Colonic mucosa (tissue), 4 donors: ENCODE measurements around the gene CYP2C8. TPM values are rescaled to one million over a fixed set of nuclear protein-coding genes. Genes with fewer than 3 reads are reported as not detected.
"Not testable (repeated sequence)": the region's sequence is repeated elsewhere in the genome, so short reads cannot be mapped to it uniquely, and the experiment has no call there.

Experiments used
- DNase-seq: peaks from one replicate; pipeline ENCODE4 v3.0.0-alpha.2; 2020
- H3K27ac ChIP-seq: fragments of 200-600 bp; one replicate; pipeline ENCODE4 v1.8.0; 2021
- H3K27me3 ChIP-seq: fragments of 200-600 bp; one replicate; pipeline ENCODE4 v1.8.0; 2021
- H3K36me3 ChIP-seq: fragments of 200-600 bp; one replicate; pipeline ENCODE4 v1.8.0; 2021
- H3K4me1 ChIP-seq: fragments of 200-600 bp; one replicate; pipeline ENCODE4 v1.8.0; 2021; ENCODE audit warnings: mild to moderate bottlenecking
- H3K4me3 ChIP-seq: fragments of 200-600 bp; one replicate; pipeline ENCODE4 v1.8.0; 2021
- H3K9ac ChIP-seq, 2 donors: one replicate each; pipeline ENCODE4 v1.7.0; 2013; ENCODE audit warnings: control low read depth in 2 of 2, low read depth in 2 of 2, low read length in 2 of 2
- H3K9me3 ChIP-seq: fragments of 200-600 bp; one replicate; pipeline ENCODE4 v1.8.0; 2021
- intact Hi-C: fragments of 100-400 bp; cut with DNase I; formaldehyde crosslinking; loops from one replicate; pipeline ENCODE4 v1.14.1; 2022
- total RNA-seq, 2 donors: library from RNA; stranded (reverse); fragmentation: NEBNext Ultra II Directional in 1 of 2; extraction: Animal tissue kit (Norgen Biotek cat#: 25700) in 1 of 2; gene quantifications; one replicate each; pipeline ENCODE4 v1.2.1, GENCODE V29; 2021
- TF ChIP-seq, protein P1 (sequence below): fragments of 200-600 bp; IDR thresholded peaks from one replicate; pipeline ENCODE4 v1.8.0; 2022; ENCODE audit warnings: antibody characterized with exemption, mild to moderate bottlenecking
- donor health status: healthy.
- donor health status: DM: no; HTN: no; CAD: no.
- donor health status: DM: no; HTN: no; CAD: no.

The CYP2C8 gene
- total RNA-seq, result 1 to 10 TPM in 1 of 2 donors, under 1 TPM in 1; 0.56 to 1.2 TPM

DNA sequence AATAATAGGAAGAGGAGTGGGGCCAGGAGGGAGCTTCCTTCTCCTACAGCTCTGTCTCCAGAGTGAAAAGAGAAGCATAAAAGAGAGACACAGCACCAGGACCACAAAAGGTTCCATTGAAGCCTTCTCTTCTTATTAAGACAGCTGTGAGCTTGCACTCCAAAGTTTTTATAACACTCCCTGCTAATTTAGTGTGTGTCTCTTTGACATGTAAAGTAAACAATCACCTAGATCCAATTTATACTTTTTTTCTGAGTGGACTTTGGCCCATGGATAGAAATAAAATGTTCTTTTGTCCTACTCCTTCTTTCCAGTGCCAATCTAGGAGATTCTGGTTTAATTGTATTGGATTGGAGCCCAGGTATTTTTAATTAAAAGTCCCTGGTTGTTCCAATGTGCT lies at the start of gene CYP2C8:
Gene CYP2C8, minus strand, starts transcription at position 212 of the 400 bp plus-strand sequence. Its CDS starts 95 bp downstream, at position 117.
- Histone ChIP-seq H3K36me3 (no peaks in the 10 kb centered on the region), H3K4me3 (no peak within 1 kb of the TSS), H3K27ac (no peak within 1 kb of the TSS), H3K27me3 (no peaks in the 10 kb centered on the region), H3K9me3 (no peaks in the 10 kb centered on the region), H3K9ac (no peak within 1 kb of the TSS), H3K4me1 (no peaks in the 10 kb centered on the region)
- intact Hi-C loops, result no loop called here
- TF ChIP-seq, protein P1, sequence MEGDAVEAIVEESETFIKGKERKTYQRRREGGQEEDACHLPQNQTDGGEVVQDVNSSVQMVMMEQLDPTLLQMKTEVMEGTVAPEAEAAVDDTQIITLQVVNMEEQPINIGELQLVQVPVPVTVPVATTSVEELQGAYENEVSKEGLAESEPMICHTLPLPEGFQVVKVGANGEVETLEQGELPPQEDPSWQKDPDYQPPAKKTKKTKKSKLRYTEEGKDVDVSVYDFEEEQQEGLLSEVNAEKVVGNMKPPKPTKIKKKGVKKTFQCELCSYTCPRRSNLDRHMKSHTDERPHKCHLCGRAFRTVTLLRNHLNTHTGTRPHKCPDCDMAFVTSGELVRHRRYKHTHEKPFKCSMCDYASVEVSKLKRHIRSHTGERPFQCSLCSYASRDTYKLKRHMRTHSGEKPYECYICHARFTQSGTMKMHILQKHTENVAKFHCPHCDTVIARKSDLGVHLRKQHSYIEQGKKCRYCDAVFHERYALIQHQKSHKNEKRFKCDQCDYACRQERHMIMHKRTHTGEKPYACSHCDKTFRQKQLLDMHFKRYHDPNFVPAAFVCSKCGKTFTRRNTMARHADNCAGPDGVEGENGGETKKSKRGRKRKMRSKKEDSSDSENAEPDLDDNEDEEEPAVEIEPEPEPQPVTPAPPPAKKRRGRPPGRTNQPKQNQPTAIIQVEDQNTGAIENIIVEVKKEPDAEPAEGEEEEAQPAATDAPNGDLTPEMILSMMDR, result no peak
- no peak for DNase-seq

DNA sequence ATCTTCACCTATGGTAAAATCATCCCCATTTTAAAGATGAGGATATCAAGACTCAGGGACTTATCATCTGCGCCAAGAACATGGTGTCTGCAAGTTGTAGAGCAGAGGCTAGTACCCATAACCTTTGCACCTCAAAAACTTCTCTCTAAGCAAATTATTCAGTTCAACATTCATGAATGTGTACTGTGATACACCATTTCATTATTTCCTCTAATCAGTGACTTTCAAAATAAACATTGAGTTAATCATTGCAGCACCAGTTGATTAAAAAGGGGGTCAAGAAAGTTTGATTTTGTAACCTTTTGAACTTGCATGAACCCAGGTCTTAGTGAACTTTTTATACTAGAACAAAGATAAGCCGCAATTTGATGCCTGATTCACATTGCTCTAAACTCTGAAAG lies 47.6 kb upstream of the CYP2C8 start:
- DNase-seq, result no peak
- no peaks in the 10 kb centered on the region for H3K4me1 ChIP-seq

DNA sequence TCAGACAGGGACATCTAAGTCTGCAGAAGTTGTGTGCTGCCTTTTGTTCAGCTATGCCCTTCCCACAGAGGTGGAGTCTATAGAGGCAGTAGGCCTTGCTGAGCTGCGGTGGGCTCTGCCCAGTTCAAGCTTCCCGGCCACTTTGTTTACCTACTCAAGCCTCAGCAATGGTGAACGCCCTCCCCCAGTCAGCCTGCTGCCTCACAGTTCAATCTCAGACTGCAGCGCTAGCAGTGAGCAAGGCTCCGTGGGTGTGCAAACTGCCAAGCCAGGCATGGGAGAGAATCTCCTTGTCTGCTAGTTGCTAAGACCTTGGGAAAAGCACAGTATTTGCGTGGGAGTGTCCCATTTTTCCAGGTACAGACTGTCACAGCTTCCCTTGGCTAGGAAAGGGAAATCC lies 41.5 kb upstream of the CYP2C8 start:
- H3K9me3 ChIP-seq, DNase-seq, H3K4me3 ChIP-seq, H3K27me3 ChIP-seq, H3K27ac ChIP-seq, H3K9ac ChIP-seq, H3K36me3 ChIP-seq, intact Hi-C loops, H3K4me1 ChIP-seq: not testable (repeated sequence)

More for the DNA sequence above, 47.6 kb upstream of the CYP2C8 start:
- Histone ChIP-seq H3K36me3 (no peaks in the 10 kb centered on the region), H3K9ac (no peak overlapping the region), H3K27me3 (no peaks in the 10 kb centered on the region), H3K4me3 (no peak overlapping the region), H3K9me3 (no peaks in the 10 kb centered on the region), H3K27ac (no peak overlapping the region)
- TF ChIP-seq, protein P1, result no peak
- intact Hi-C loops, result no loop called here

DNA sequence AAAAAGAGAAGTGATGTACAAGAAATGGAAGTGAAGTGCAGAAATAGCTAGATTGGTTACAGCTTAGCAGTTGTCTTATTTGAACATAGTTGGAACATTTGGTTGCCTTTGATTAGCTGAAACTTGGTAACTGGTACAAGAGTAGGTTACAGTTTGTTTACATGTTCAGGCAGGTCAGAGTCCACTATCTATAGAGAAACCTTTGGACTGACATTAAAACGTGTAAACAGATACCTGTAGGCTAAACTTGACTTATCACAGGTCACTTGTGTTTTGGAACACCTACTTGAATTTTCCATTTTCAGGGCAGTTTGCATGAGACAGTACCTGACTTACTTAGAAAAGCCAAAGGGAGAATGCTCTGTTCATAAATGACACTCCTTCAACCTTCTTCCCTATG lies 28.5 kb upstream of the CYP2C8 start:
- intact Hi-C loops, result no loop called here
- Histone ChIP-seq H3K9me3 (no peaks in the 10 kb centered on the region), H3K4me1 (no peaks in the 10 kb centered on the region), H3K4me3 (no peak overlapping the region), H3K9ac (no peak overlapping the region), H3K27me3 (no peaks in the 10 kb centered on the region), H3K27ac (no peak overlapping the region), H3K36me3 (no peaks in the 10 kb centered on the region)
- TF ChIP-seq, protein P1, result no peak
- DNase-seq, result no peak

DNA sequence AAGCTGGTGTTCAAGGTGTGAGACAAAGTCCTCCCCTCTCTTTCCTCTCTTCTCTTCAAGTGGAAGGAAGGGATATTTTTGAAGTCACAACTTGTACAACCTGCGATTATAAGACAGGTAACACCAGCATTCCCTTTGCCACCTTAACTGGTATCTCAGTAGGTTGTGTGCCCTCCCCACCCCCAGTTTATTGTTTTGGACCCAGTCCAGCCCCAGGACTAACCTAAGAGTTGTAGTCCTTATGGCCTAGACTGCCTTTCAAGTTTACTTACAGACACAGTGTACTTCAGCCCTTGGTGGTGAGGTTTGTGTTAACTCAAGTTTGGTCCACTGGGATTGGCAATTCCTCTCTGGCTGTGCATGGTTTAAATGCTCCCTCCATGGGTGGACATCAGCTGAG lies 26.8 kb upstream of the CYP2C8 start:
- Histone ChIP-seq H3K4me3 (no peak overlapping the region), H3K9ac (no peak overlapping the region), H3K27me3 (no peaks in the 10 kb centered on the region), H3K36me3 (no peaks in the 10 kb centered on the region), H3K9me3 (no peaks in the 10 kb centered on the region), H3K4me1 (no peaks in the 10 kb centered on the region), H3K27ac (no peak overlapping the region)
- DNase-seq, result peak; percentile 72
- intact Hi-C loops, result no loop called here
- TF ChIP-seq, protein P1, result no peak

DNA sequence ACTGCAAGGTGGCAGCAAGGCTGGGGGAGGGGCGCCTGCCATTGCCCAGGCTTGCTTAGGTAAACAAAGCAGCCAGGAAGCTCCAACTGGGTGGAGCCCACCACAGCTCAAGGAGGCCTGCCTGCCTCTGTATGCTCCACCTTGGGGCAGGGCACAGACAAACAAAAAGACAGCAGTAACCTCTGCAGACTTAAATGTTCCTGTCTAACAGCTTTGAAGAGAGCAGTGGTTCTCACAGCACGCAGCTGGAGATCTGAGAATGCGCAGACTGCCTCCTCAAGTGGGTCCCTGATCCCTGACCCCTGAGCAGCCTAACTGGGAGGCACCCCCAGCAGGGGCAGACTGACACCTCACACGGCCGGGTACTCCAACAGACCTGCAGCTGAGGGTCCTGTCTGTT lies 10.3 kb upstream of the CYP2C8 start:
- H3K4me3 ChIP-seq, H3K27me3 ChIP-seq, DNase-seq, H3K27ac ChIP-seq, H3K36me3 ChIP-seq, H3K4me1 ChIP-seq, intact Hi-C loops, H3K9me3 ChIP-seq, H3K9ac ChIP-seq: not testable (repeated sequence)

DNA sequence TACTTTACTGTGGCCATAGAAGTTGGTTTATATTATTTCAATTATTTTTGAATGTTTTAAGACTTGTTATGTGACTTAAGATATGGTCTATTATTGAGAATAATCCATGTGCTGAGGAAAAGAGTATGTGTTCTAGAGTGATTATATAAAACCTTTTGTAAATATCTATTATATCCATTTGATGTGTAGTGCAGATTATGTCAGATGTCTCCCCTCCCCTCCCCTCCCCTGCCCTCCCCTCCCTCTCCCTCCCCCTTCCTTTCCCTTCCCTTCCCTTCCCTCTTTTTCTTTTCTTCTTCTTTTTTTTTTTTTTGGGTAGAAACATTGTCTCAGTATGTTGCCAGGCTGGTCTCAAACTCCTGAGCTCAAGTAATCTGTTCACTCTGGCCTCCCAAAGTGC lies 8.3 kb upstream of the CYP2C8 start:
- H3K4me3 ChIP-seq, result no peak overlapping the region
- no peaks in the 10 kb centered on the region for H3K4me1 ChIP-seq
- H3K9ac ChIP-seq, result no peak overlapping the region
- TF ChIP-seq, protein P1, result no peak
- intact Hi-C loops, result no loop called here
- no peaks in the 10 kb centered on the region for H3K27me3 ChIP-seq
- no peaks in the 10 kb centered on the region for H3K36me3 ChIP-seq
- H3K9me3 ChIP-seq, result no peaks in the 10 kb centered on the region
- no peak overlapping the region for H3K27ac ChIP-seq
- DNase-seq, result no peak
